Measurements from ENCODE around the gene DFFB. TPM values are rescaled to one million over a fixed set of nuclear protein-coding genes. Genes with fewer than 3 reads are reported as not detected.

The DFFB gene
- total RNA-seq, 4 donors from 2014 or later = 0.51 to 17.9 (median 9.3) TPM

- Histone ChIP-seq H3K4me3 (no peak overlapping the region), H3K27ac (no peak overlapping the region), H3K27me3 (no peaks in the 10 kb centered on the region), H3K9me3 (no peaks in the 10 kb centered on the region), H3K36me3 (no peaks in the 10 kb centered on the region), H3K4me1 (no peaks in the 10 kb centered on the region)
- TF ChIP-seq, protein P1, sequence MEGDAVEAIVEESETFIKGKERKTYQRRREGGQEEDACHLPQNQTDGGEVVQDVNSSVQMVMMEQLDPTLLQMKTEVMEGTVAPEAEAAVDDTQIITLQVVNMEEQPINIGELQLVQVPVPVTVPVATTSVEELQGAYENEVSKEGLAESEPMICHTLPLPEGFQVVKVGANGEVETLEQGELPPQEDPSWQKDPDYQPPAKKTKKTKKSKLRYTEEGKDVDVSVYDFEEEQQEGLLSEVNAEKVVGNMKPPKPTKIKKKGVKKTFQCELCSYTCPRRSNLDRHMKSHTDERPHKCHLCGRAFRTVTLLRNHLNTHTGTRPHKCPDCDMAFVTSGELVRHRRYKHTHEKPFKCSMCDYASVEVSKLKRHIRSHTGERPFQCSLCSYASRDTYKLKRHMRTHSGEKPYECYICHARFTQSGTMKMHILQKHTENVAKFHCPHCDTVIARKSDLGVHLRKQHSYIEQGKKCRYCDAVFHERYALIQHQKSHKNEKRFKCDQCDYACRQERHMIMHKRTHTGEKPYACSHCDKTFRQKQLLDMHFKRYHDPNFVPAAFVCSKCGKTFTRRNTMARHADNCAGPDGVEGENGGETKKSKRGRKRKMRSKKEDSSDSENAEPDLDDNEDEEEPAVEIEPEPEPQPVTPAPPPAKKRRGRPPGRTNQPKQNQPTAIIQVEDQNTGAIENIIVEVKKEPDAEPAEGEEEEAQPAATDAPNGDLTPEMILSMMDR (IDR thresholded peaks at IDR 0.05) = no peak
- DNase-seq = no peak
- intact Hi-C loops (cut with DNase I; ENCODE audit: low total_unique reads) = no loop called here
These were observed 43.2 kb upstream of the DFFB start for GRCh38 chr1:3814065-3814464.

GRCh38 chr1:3814771-3815561 lies 42.3 kb upstream of the DFFB start:
- intact Hi-C loops (cut with DNase I; ENCODE audit: low total_unique reads) = no loop called here
- no peak overlapping the region for H3K27ac ChIP-seq
- H3K4me1 ChIP-seq = no peaks in the 10 kb centered on the region
- no peaks in the 10 kb centered on the region for H3K36me3 ChIP-seq
- H3K9me3 ChIP-seq = no peaks in the 10 kb centered on the region
- no peak for DNase-seq
- H3K4me3 ChIP-seq = no peak overlapping the region
- H3K27me3 ChIP-seq = no peaks in the 10 kb centered on the region
- TF ChIP-seq, protein P1 (IDR thresholded peaks at IDR 0.05) = no peak
- no peak for TF ChIP-seq POLR2A (IDR thresholded peaks at IDR 0.05)

DNA sequence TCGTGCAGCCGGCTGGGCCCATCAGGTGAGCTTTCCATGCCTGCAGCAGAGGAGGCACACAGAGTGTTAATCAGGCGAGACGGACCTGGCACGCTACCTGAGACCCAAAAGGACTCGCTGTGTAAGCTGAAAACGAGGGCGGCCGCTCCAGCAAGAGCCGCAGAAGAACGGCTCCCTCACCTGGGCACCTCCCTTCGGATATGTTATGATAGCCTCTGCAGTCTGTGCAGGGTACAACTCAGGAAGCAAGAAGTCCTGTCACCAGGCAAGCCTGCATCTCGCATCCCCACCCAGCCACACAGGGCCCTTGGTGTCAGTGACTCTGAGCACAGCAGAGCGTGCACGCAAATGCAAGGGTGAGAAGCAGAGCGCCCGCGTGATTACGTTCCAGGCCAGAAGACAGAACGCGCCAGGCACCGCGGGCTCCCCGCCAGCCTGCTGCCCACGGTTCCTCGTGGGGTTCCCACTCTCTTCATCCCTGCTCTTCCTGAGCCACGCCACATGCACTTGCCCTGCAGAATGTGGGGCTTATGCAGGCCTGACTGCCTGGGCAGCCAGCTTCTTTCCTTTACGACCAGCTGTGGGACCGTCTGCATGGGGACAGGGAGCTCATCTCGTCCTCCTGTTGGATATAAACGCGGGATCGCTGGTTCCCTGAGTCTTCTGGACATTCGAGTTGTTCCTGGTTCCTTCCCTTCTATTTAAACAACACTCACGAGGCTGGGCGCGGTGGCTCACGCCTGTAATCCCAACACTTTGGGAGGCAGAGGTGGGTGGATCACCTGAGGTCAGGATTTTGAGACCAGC lies 40.7 kb upstream of the DFFB start:
- no peaks in the 10 kb centered on the region for H3K36me3 ChIP-seq
- intact Hi-C loops (cut with DNase I; ENCODE audit: low total_unique reads) = no loop called here

GRCh38 chr1:3817138-3817740 lies 40.0 kb upstream of the DFFB start:
- Histone ChIP-seq H3K27me3 (no peaks in the 10 kb centered on the region), H3K4me1 (no peaks in the 10 kb centered on the region), H3K9me3 (no peaks in the 10 kb centered on the region), H3K36me3 (no peaks in the 10 kb centered on the region), H3K4me3 (no peak overlapping the region), H3K27ac (no peak overlapping the region)
- TF ChIP-seq POLR2A (IDR thresholded peaks at IDR 0.05) = no peak
- TF ChIP-seq, protein P1 (IDR thresholded peaks at IDR 0.05) = no peak
- DNase-seq = no peak
- intact Hi-C loops (cut with DNase I; ENCODE audit: low total_unique reads) = no loop called here

More for the DNA sequence above, 40.7 kb upstream of the DFFB start:
- TF ChIP-seq, protein P1 (IDR thresholded peaks at IDR 0.05) = no peak
- no peak for TF ChIP-seq POLR2A (IDR thresholded peaks at IDR 0.05)
- Histone ChIP-seq H3K4me3 (no peak overlapping the region), H3K27ac (no peak overlapping the region), H3K27me3 (no peaks in the 10 kb centered on the region), H3K4me1 (no peaks in the 10 kb centered on the region), H3K9me3 (no peaks in the 10 kb centered on the region)
- DNase-seq = no peak
